ENCODE results near the gene VPREB3. TPM values are rescaled to one million over a fixed set of nuclear protein-coding genes. Genes with fewer than 3 reads are reported as not detected.

VPREB3 gene
- total and polyA plus RNA-seq, 12 donors = 2.2 to 42.2 (median 19.4) TPM

DNA sequence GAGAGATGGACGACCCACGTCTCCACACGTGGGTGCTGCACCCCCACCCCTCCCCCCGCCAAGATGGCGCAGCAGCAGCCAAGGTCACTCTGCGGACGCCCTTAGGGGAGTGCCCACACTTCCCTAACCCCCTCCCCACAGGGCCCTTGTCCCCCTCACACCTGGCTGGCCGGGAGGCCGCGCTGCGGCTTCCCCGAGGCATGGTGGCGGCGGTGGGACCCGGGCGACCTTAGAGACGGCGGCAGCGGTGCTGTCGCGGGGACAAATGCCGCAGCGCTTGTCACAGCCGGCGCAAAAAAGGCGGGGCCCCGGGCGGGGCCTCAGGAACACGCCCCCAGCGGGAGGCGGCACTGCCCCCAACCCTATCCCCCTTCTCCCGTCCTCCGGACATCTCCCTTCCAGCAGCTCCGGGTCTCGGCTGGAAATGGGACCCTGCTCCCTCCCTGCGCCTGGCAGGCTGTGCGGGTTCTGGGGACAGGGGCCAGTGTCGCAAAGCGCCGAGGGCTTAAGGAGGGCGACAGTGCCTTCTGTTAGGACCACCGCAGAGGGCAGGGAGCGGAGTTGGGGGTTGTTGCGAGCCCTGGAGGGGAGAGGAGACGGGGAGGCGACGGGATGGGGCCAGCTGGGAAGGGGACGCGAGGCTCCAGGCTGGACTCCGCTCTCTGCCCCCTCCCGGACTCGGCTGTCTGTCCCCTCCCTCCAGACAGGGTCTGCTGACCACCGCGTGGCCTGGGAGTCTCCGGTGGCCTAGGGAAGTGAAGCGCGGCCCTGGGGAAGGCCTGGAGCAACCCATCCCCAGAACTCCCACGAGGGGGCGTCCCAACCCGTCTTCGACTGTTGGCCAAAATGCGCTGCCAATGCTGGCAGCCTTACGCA, 13.7 kb upstream of the VPREB3 start, which contains the start of gene CHCHD10:
Gene CHCHD10 (minus strand): TSS at position 300 of the 876 bp plus-strand sequence. CDS start 98 bp downstream, at position 202.
- Histone ChIP-seq H3K4me1 (replicated peaks in 1 of 2) (peaks cover 0 to 34% of the 10 kb centered on the region in 2 donors), H3K4me3 (peak within 1 kb of the TSS; percentile 47 to 88 (median 60)), H3K27ac (peak within 1 kb of the TSS; percentile 13 to 88 (median 74)), H3K27me3 (no peaks in the 10 kb centered on the region), H3K36me3 (replicated peaks in 1 of 2) (no peaks in the 10 kb centered on the region), H3K9me3 (replicated peaks in 1 of 3) (no peaks in the 10 kb centered on the region)
- intact Hi-C loops (cut with DNase I) = loop anchor here (5.0 to 10.0 kb wide), 2 partner anchors 79 to 143 kb away; no protein-coding TSS in a partner anchor
- 0 to 1% (median 1%) methylated on average over 7 to 63 of the region's 63 CpGs for WGBS, 4 donors
- peak; percentile 59 to 84 (median 75) for TF ChIP-seq CTCF (IDR thresholded peaks at IDR 0.05)
- peak; percentile 72 to 80 for TF ChIP-seq POLR2A (IDR thresholded peaks at IDR 0.05)
- DNase-seq = peak; percentile 86 to 92 (median 89)

- Histone ChIP-seq H3K27me3 (no peaks in the 10 kb centered on the region), H3K27ac (peak overlapping the region in 4 of 5 donors; percentile 30 to 88 (median 81)), H3K9me3 (replicated peaks in 1 of 3) (no peaks in the 10 kb centered on the region), H3K36me3 (replicated peaks in 1 of 2) (no peaks in the 10 kb centered on the region), H3K4me1 (replicated peaks in 1 of 2) (peaks cover 0 to 36% of the 10 kb centered on the region in 2 donors), H3K4me3 (peak overlapping the region in 3 of 4 donors; percentile 60 to 88 (median 61))
- TF ChIP-seq CTCF (IDR thresholded peaks at IDR 0.05) (no peak), POLR2A (IDR thresholded peaks at IDR 0.05) (no peak)
- intact Hi-C loops (cut with DNase I) = loop anchor here (5.0 to 10.0 kb wide), 2 partner anchors 80 to 142 kb away; no protein-coding TSS in a partner anchor
- 0 to 6% (median 5%) methylated on average over 3 to 27 of the region's 27 CpGs for WGBS, 4 donors
- no peak for DNase-seq
Measured at GRCh38 chr22:23767303-23767672, 13.1 kb upstream of the VPREB3 start.

- H3K27me3 ChIP-seq = no peaks in the 10 kb centered on the region
- DNase-seq = peak in 2 of 7 donors; percentile 36 to 52
- H3K27ac ChIP-seq = peak overlapping the region in 1 of 5 donors; percentile 13
- H3K4me1 ChIP-seq (replicated peaks in 1 of 2) = peaks cover 0 to 33% of the 10 kb centered on the region in 2 donors
- H3K9me3 ChIP-seq (replicated peaks in 1 of 3) = no peaks in the 10 kb centered on the region
- no peak overlapping the region for H3K4me3 ChIP-seq
- TF ChIP-seq POLR2A (IDR thresholded peaks at IDR 0.05) (no peak), CTCF (IDR thresholded peaks at IDR 0.05) (no peak)
- 75 to 87% (median 82%) methylated on average over 7 to 9 of the region's 9 CpGs for WGBS, 4 donors
- intact Hi-C loops (cut with DNase I) = loop anchor here (5.0 to 10.0 kb wide), 2 partner anchors 82 to 140 kb away; no protein-coding TSS in a partner anchor
- no peaks in the 10 kb centered on the region for H3K36me3 ChIP-seq (replicated peaks in 1 of 2)
Measured at GRCh38 chr22:23764899-23765881, 11.0 kb upstream of the VPREB3 start.

Data from adrenal gland (tissue), 12 donors.